ENCODE results near the gene TLE5. TPM values are rescaled to one million over a fixed set of nuclear protein-coding genes. Genes with fewer than 3 reads are reported as not detected.

TLE5 gene
- total RNA-seq, 2 experiments from 2014 or later = 722 to 793 TPM

- H3K27me3 ChIP-seq (ENCODE audit: control insufficient read depth in 1 of 2, insufficient read depth in 2 of 2, low read length in 2 of 2) = no peaks in the 10 kb centered on the region
These were observed 41.9 kb downstream of the TLE5 start for GRCh38 chr19:3020321-3020960.

GRCh38 chr19:3019211-3019854, 43.0 kb downstream of the TLE5 start:
- H3K27me3 Mint-ChIP-seq = no peaks in the 10 kb centered on the region
- CTCF ChIA-PET = no interaction called here
- H3K27ac Mint-ChIP-seq = no peak overlapping the region
- H3K9me3 Mint-ChIP-seq = no peaks in the 10 kb centered on the region
- POLR2A ChIA-PET = no interaction called here
- H3K4me1 Mint-ChIP-seq (ENCODE audit: low read depth) = peaks cover 1% of the 10 kb centered on the region
- peaks cover 3% of the 10 kb centered on the region for H3K36me3 Mint-ChIP-seq (ENCODE audit: low read depth)
- no peak for ATAC-seq (ENCODE audit: poor library complexity)
- DNase-seq = no peak
- no peak overlapping the region for H3K4me3 Mint-ChIP-seq
- Histone ChIP-seq H3K9me3 (ENCODE audit: control insufficient read depth in 1 of 2, insufficient read depth in 1 of 2, low read length in 2 of 2) (no peaks in the 10 kb centered on the region), H3K27me3 (ENCODE audit: control insufficient read depth in 1 of 2, insufficient read depth in 2 of 2, low read length in 2 of 2) (no peaks in the 10 kb centered on the region), H3K4me1 (ENCODE audit: insufficient read depth, low read length) (peaks cover under 1% of the 10 kb centered on the region), H3K27ac (ENCODE audit: low read depth in 1 of 2, low read length in 2 of 2) (no peak overlapping the region), H3K36me3 (ENCODE audit: insufficient read depth, low read length) (peaks cover 10% of the 10 kb centered on the region), H3K4me3 (ENCODE audit: low read length) (no peak overlapping the region)
- no peak for TF ChIP-seq CTCF (IDR thresholded peaks at IDR 0.05)
- intact Hi-C loops (cut with DNase I, micrococcal nuclease) = no loop called here

More at GRCh38 chr19:3020321-3020960, 41.9 kb downstream of the TLE5 start:
- no peak overlapping the region for H3K27ac ChIP-seq (ENCODE audit: low read depth in 1 of 2, low read length in 2 of 2)
- H3K36me3 Mint-ChIP-seq (ENCODE audit: low read depth) = no peaks in the 10 kb centered on the region
- H3K4me1 Mint-ChIP-seq (ENCODE audit: low read depth) = peaks cover 12% of the 10 kb centered on the region
- no peak for TF ChIP-seq CTCF (IDR thresholded peaks at IDR 0.05)
- H3K4me3 ChIP-seq (ENCODE audit: low read length) = no peak overlapping the region
- no peak overlapping the region for H3K4me3 Mint-ChIP-seq
- no peak for ATAC-seq (ENCODE audit: poor library complexity)
- DNase-seq = no peak
- H3K9me3 Mint-ChIP-seq = no peaks in the 10 kb centered on the region
- peaks cover 2% of the 10 kb centered on the region for H3K36me3 ChIP-seq (ENCODE audit: insufficient read depth, low read length)
- ChIA-PET POLR2A (no interaction called here), CTCF (no interaction called here)
- H3K4me1 ChIP-seq (ENCODE audit: insufficient read depth, low read length) = peaks cover 12% of the 10 kb centered on the region
- no peaks in the 10 kb centered on the region for H3K27me3 Mint-ChIP-seq
- no peaks in the 10 kb centered on the region for H3K9me3 ChIP-seq (ENCODE audit: control insufficient read depth in 1 of 2, insufficient read depth in 1 of 2, low read length in 2 of 2)
- H3K27ac Mint-ChIP-seq = no peak overlapping the region
- intact Hi-C loops (cut with DNase I, micrococcal nuclease) = no loop called here

- TF ChIP-seq CTCF (IDR thresholded peaks at IDR 0.05) = no peak
- Mint-ChIP-seq H3K9me3 (no peaks in the 10 kb centered on the region), H3K27ac (no peak overlapping the region), H3K4me1 (ENCODE audit: low read depth) (no peaks in the 10 kb centered on the region), H3K27me3 (no peaks in the 10 kb centered on the region), H3K4me3 (no peak overlapping the region), H3K36me3 (ENCODE audit: low read depth) (peaks cover 10% of the 10 kb centered on the region)
- H3K27me3 ChIP-seq (ENCODE audit: control insufficient read depth in 1 of 2, insufficient read depth in 2 of 2, low read length in 2 of 2) = no peaks in the 10 kb centered on the region
- no peak for DNase-seq
- ChIA-PET CTCF (no interaction called here), POLR2A (no interaction called here)
- no peak overlapping the region for H3K4me3 ChIP-seq (ENCODE audit: low read length)
- intact Hi-C loops (cut with DNase I, micrococcal nuclease) = no loop called here
- no peak for ATAC-seq (ENCODE audit: poor library complexity)
- no peaks in the 10 kb centered on the region for H3K9me3 ChIP-seq (ENCODE audit: control insufficient read depth in 1 of 2, insufficient read depth in 1 of 2, low read length in 2 of 2)
- peaks cover 10% of the 10 kb centered on the region for H3K36me3 ChIP-seq (ENCODE audit: insufficient read depth, low read length)
- no peaks in the 10 kb centered on the region for H3K4me1 ChIP-seq (ENCODE audit: insufficient read depth, low read length)
- H3K27ac ChIP-seq (ENCODE audit: low read depth in 1 of 2, low read length in 2 of 2) = no peak overlapping the region
These were observed 44.4 kb downstream of the TLE5 start for GRCh38 chr19:3017923-3018322.
